NCI-H2196 treated with DMSO at 0.1 percent for 48 hours (cell line): ENCODE measurements around the gene FAM200B.

ENCODE experiments used
- DNase-seq: peaks from one replicate; lab custom pipeline; 2025; ENCODE audit not compliant: unreplicated experiment; lab: John Stamatoyannopoulos, UW

Gene FAM200B

GRCh38 chr4:15681372-15682241 is at the start of gene FAM200B:
Gene FAM200B (plus strand): TSS chr4:15681827. CDS start chr4:15686978, 5,151 bp downstream.
- peak; percentile 94 for DNase-seq

DNA sequence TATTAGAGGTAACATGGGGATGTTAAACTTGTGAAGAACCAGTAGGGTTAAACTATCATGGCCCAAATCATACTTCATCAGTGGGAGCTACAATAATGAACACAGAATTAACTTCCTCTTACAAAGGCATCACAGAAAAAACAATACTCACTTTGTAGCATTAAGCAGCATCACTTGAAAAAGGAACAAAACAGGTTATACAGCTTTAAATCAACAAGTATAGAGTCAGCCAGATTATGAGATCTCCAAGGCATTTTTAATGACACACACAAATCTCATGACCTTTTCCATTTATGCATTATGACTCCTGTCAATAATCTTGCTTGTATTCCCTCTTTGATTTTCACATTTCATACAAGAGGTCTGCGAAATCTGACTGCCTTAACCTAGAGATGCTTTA is 44.8 kb upstream of the FAM200B start:
- no peak for DNase-seq

DNA sequence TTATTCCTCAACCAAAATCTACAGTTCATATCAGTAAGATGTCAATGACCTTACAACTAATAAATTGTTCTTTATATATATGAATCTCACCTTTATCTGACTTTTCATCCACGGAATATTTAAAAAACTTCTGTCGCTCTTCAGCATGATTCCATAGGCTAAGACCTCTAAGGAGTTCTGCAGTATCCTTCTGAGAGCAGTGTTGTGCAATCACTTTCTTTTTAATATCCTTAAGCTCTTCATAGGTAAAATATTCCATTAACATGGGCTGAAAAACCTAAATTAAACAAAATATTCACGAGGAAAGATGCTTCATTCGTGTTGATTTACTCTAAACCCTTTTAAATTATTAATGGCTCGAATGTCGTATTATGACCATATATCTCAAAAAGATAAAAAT is 43.2 kb upstream of the FAM200B start:
- no peak for DNase-seq

GRCh38 chr4:15648600-15648999 is 33.0 kb upstream of the FAM200B start:
- DNase-seq, result no peak

DNA sequence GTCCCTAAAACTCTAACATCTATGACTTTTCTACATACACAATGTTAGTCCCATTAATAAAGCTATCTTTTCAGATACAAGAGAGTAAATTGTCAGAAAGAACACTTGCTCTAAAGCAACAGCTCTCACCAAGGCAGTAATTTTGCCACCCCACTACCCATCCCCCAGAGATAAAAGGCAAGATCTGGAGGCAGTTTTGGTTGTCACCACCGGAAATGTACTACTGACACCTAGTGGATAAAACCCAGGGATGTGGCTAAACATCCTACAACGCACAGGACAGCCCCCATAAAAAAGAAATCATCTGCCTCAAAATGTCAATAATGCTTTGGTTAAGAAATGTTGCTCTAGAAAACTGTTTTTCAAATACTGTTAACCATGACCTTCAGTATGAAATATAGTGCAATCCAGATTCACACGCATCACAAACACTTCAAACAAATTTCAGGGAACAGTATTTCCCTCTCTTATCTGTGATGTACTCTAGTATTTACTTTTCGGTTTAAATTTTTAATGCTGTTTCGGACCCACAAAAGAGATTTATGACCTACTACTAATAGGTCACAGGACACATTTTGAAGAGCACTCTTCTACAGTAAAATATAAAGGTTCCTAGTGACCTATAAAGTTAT is 31.6 kb upstream of the FAM200B start:
- DNase-seq, result peak; percentile 36

DNA sequence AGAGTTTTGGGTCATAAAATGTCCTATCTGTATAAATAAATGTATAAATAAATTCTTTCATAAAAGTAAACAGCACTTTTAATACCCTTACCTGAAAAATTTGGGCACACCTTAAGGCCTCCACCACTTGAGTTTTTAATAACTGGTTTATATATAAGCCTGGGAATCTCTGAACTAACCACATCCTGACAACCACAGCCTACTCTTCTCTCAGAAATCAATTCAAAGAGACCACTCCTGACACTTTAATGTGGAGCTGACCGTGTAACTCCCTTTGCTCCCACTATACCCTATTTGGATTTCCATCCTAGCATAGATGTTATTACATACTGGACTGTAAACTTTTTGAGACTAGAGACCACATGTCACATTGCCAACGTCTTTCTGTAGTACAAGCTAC is 30.0 kb upstream of the FAM200B start:
- no peak for DNase-seq

DNA sequence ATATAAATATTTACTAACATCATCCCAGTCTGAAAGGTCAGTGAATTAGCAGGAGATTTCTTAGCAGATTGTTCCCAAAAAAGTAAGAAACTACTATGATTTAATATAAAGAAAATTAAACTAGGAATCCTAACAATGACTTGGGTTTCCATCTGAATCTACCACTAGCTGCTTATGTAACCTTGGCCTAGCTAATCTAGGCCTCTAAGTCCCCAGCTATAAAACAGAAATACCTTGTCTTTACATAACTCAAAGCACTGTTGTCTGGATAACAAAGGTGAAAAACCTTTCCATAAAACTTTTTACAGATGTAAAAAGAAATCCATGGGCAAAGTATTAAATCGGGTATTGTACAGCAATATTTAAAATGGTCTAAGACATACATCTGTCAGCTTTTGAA is 29.4 kb upstream of the FAM200B start:
- DNase-seq, result no peak

GRCh38 chr4:15652841-15653240 is 28.8 kb upstream of the FAM200B start:
- no peak for DNase-seq

GRCh38 chr4:15653420-15653819 is 28.2 kb upstream of the FAM200B start:
- DNase-seq, result no peak

DNA sequence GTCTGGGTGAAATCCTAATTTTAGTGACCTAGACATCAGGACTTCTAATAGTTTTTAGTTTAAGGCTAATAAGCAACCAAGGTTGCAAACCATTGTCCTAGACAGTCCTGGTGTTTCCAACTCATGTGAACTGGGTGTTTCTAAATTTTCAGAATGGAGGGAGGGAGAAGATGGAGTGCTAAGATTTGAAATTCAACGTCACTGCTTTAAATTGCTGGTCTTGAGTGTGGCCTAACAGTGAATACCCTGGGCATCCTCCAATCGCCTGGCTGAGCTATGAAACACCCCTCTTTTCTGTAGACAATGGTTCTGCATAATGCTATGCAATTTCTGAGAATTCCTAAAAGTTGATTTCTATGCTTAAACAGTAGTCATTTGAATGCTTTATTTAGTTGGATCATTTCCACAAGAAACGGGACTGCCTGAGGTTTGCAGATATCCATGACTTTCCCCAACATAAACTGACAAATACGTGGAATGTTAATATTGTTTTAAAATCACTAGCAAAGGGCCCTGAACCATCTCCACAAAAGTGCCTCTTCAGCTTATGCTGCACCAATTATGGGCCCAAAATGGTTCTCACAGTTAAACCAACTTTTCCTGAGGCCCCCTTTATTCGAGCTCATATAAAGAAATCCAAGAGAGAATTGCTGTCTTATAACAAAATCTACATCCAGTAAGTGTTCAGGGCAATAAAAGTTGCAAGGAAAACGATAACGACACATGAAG is 27.6 kb upstream of the FAM200B start:
- no peak for DNase-seq

DNA sequence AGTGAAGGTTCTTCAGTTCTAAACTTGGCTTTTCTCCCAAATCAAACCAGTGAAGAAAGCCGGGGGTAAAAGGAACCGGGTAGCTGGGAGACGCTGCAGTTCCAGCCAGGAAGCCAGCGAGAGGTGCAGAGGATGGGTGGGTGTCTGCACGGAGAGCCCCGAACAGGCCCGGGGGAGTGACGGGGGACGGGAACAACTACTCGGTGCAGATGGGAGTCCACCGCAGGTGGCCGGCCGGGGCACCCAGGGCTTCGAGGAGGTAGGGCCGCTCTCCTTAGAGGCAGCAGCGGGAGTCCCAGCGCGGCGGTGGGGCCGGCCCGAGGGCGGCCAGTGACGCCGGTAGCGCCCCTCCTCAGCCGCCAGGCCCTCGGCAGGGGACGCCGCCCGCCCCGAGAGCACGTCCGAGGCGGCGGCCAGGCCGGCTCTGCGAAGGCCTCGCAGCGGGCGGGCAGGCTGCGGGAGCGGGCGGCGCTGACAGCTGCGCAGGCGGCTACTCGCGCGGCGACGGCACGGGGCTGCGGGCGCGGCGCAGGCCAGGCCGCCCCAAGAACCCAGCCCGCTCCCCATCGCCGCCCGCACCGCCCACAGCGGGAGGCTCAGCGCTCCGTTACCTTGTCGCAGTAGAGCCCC is 26.9 kb upstream of the FAM200B start:
- DNase-seq, result no peak

GRCh38 chr4:15655223-15656037 is 26.2 kb upstream of the FAM200B start, which contains the start of gene FBXL5:
Gene FBXL5 (minus strand): TSS chr4:15655357. CDS start chr4:15655287, 70 bp downstream.
- DNase-seq, result peak; percentile 71

DNA sequence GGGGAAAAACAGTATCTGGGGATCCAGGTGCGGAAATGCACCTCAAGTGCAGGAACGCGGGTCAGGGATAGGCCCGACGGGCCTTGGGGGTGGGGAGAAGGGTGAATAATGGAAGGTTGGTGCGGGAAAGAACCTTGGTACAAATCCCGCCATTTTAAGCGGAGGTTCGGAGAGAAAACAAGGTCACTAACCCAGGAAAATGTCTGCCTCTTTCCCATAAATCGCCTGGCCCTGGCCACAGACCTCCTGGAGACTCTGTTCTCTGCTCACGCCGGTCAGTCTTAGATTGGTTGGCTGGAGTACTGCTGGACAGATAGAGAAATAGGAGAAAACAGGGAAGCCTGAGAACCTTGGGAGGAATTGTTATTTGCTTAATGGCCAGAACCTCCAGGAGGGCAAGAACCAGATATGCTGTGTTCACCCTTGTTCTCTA is 25.6 kb upstream of the FAM200B start:
- no peak for DNase-seq

DNA sequence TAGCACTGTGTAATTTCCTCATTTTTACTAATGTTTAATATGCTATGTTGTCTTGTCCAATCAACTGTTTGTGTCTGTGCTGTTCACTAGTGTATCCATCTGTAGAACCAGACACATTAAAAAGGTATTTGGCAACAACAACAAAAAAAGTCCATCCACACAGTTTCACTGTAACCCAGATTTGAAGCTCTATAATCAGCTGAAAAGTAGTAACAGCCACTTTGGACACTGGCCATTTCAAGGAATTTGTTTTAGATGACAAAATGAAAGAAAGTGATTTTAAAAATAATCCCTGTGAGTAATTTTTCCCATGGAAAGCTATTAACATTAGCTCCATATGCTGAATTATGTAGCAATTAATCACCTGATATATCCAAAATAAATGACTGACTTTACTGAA is 24.3 kb upstream of the FAM200B start:
- DNase-seq, result no peak

DNA sequence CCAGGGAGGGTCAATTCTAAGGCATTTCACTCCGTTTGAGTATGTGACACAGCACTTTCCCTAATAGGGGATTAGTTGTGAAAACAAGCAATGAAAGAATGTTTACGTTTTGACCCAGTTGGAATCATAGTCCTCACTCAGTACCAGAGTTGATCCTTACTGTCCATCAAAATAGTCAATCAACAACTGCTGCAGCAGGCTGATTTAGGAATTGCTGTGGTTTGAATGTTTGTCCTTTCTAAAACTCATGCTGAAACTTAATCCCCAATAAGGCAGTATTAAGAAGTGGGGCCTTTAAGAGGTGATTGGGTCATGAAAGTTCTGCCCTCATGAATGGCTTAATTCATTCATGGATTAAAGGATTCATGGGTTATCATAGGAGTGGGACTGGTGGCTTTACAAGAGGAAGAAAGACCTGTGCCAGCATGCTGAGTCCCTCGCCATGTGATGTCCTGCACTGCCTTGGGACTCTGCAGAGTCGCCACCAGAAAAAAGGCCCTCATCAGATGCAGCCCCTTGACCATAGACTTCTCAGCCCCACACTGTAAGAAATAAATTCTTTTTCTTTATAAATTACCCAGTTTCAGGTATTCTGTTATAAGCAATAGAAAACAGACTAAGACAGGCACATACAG is 23.4 kb upstream of the FAM200B start:
- DNase-seq, result no peak

DNA sequence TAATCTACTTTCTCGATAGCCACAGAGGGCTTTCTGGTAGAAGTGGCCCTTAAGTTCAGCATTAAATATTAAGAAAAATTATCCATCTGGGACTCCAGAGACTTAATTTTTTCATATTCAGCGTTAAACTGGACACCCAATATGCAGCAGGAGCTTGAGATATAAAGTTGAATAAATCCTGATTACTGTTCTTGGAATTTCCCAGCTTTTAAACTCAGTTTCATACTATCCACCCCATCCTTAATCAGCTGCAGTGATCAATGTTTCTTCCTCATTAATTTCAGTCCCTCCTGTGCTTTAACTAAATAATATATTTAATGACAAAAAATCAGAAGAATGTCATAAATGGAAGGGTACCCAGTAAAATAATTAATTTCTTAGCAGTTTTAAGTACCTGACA is 22.8 kb upstream of the FAM200B start:
- DNase-seq, result no peak

- no peak for DNase-seq
Measured at GRCh38 chr4:15659768-15660570, 21.7 kb upstream of the FAM200B start.

- no peak for DNase-seq
Measured at GRCh38 chr4:15665753-15666365, 15.8 kb upstream of the FAM200B start.

- DNase-seq, result no peak
Measured at GRCh38 chr4:15667006-15667405, 14.6 kb upstream of the FAM200B start.
